ENCODE measurements around the gene FBXO3.

FBXO3 gene

DNA sequence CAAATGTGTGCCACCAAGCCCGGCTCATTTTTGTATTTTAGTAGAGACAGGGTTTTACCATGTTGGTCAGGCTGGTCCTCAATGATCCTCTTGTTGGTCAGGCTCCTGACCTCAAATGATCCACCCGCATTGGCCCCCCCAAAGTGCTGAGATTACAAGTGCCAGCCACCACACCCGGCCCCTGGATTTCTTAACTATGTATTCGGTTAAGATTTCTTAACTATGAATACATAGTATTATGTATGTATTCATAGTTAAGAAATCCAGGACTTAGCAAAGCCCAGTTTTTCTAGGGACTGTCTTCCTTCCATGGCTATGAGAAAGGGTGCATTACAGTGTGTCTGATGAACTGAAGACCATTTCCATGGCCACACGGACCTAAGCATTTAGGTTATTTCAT is 75.4 kb downstream of the FBXO3 start:
- Histone ChIP-seq H4K20me1 (peaks cover 0 to 15% (median 0%) of the 10 kb centered on the region in 11 experiments; a peak in 2 of 22 replicates), H3K4me2 (peak overlapping the region in 6 of 11 experiments; percentile 76 to 95 (median 87); a peak in 8 of 22 replicates), H3K4me1 (peaks cover 36 to 67% (median 54%) of the 10 kb centered on the region in 10 experiments), H3K27ac (no peak overlapping the region), H3K27me3 (no peaks in the 10 kb centered on the region), H3K9ac (no peak overlapping the region), H3K4me3 (no peak overlapping the region), H3K36me3 (no peaks in the 10 kb centered on the region), H3K9me3 (replicated peaks in 1 of 11) (no peaks in the 10 kb centered on the region)
- TF ChIP-seq Cebpa-rat (IDR thresholded peaks at IDR 0.05) = no peak

DNA sequence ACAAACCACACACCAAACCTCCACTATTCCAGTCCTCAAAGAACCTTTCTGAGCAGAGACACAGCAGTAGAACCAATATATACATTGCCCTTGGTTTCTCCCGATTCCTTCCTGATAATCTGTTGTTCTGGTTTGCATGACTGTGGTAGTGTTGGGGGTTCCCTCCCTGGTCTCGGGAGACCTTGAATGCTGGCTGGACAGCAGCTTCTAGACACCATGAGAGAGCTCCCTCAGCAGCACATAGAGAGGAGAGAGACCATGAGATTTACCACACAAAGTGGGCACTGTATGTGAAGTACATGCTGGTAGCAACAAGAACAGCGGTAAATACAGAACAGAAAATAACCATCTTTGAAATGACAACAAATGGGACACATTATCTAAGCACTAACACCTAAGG is 76.3 kb downstream of the FBXO3 start:
- Histone ChIP-seq H3K4me2 (no peak overlapping the region), H4K20me1 (peaks cover 0 to 13% (median 0%) of the 10 kb centered on the region in 11 experiments; a peak in 2 of 22 replicates), H3K4me3 (no peak overlapping the region), H3K27ac (no peak overlapping the region), H3K27me3 (no peaks in the 10 kb centered on the region), H3K9ac (no peak overlapping the region), H3K4me1 (peaks cover 36 to 65% (median 52%) of the 10 kb centered on the region in 10 experiments), H3K9me3 (replicated peaks in 1 of 11) (no peaks in the 10 kb centered on the region), H3K36me3 (no peaks in the 10 kb centered on the region)
- no peak for TF ChIP-seq Cebpa-rat (IDR thresholded peaks at IDR 0.05)

DNA sequence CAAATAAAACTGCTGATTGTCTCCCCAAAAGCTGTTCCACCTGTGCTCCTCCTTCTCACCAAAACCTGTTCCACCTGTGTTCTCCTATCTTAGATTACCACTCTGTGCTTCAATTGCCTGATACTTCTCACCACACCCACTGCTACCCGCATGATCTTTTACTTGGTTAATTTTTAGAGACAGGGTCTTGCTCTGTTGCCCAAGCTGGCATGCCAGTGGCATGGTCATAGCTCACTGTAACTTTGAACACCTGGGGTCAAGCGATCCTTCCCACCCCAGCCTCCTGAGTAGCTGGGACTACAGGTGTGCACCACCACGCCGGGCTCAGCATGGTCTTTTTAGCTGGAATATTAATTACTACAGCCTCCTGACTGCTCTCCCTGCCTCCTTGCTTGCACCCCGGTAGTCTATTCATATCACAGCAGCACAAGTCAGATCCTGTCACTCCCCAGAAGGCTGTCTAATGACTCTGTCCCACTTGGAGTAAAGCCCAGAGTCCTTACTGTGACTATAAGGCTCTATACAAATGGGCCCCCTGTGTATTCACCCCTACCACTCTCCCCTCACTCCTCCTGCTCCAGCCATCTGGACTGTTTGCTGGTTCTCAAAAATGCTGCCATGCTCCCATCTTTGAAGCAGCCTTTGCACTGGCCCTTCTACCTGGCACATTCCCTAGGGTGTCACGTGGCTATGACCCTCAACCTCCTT is 77.2 kb downstream of the FBXO3 start:
- Histone ChIP-seq H3K36me3 (no peaks in the 10 kb centered on the region), H3K4me1 (peaks cover 35 to 67% (median 51%) of the 10 kb centered on the region in 10 experiments), H3K9ac (no peak overlapping the region), H3K27me3 (no peaks in the 10 kb centered on the region), H3K9me3 (replicated peaks in 1 of 11) (no peaks in the 10 kb centered on the region), H3K4me3 (no peak overlapping the region), H4K20me1 (peaks cover 0 to 7% (median 0%) of the 10 kb centered on the region in 11 experiments; a peak in 2 of 22 replicates), H3K27ac (no peak overlapping the region), H3K4me2 (peak overlapping the region in 5 of 11 experiments; percentile 62 to 82 (median 79); a peak in 8 of 22 replicates)
- TF ChIP-seq Cebpa-rat (IDR thresholded peaks at IDR 0.05) = no peak

DNA sequence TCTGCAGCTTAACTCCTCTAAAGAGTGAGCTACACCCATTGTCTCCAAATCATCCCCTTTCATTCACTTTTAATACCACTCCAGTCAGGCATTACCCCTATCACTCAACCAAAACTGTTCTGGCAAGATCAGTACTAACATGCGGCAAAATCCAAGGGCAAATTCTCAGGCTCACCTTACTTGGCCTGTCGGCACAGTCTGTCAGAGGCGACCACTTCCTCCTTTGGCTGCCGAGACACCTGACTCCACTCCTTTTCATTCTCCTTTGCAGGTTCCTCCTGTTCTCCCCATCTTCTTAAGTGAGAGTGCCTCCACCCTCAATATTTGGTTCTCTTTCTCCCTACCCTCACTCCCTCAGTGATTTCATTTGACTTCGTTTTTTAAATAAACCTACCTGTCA is 77.9 kb downstream of the FBXO3 start:
- no peaks in the 10 kb centered on the region for H3K36me3 ChIP-seq
- no peaks in the 10 kb centered on the region for H3K9me3 ChIP-seq (replicated peaks in 1 of 11)
- no peaks in the 10 kb centered on the region for H3K27me3 ChIP-seq
- no peak overlapping the region for H3K4me3 ChIP-seq
- H4K20me1 ChIP-seq = peaks cover 0 to under 1% (median 0%) of the 10 kb centered on the region in 11 experiments; a peak in 1 of 22 replicates
- H3K4me1 ChIP-seq = peaks cover 28 to 67% (median 48%) of the 10 kb centered on the region in 10 experiments
- H3K4me2 ChIP-seq = peak overlapping the region; percentile 4 to 82 (median 62); a peak in 14 of 22 replicates
- peak overlapping the region in 4 of 11 experiments; percentile 0 to 51 (median 26); a peak in 3 of 22 replicates for H3K27ac ChIP-seq
- TF ChIP-seq Cebpa-rat (IDR thresholded peaks at IDR 0.05) = no peak
- no peak overlapping the region for H3K9ac ChIP-seq

DNA sequence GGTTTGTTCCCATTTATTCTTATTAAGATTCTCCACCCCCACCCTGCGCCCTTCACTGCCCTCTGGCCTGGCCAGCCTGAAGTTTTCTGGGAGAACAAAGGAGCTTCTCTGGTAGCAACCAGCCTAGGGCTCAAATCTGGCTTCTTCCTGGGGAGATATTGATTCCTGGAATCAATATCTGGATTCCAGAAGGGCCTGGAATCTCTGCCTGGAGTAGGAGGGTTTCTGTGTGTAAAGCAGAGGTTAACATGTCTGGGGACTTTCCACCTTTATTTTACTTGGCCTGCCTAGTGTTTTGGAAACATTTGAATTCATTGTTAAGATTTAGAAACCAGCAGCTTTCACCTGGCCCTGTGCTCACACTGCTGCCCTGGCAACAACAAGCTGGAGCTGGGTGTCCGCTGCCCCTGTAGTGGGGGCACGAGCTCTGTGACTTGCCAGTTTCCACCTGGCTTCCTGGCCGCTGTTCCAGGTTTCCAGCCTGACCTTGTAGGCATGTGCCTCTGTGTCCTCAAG is 79.2 kb downstream of the FBXO3 start:
- Histone ChIP-seq H3K4me3 (no peak overlapping the region), H3K9ac (peak overlapping the region in 6 of 11 experiments; percentile 5 to 38 (median 27); a peak in 7 of 22 replicates), H3K4me2 (peak overlapping the region; percentile 4 to 82 (median 62); a peak in 20 of 22 replicates), H3K27ac (peak overlapping the region in 8 of 11 experiments; percentile 21 to 69 (median 56); a peak in 15 of 22 replicates), H4K20me1 (no peaks in the 10 kb centered on the region), H3K9me3 (replicated peaks in 1 of 11) (no peaks in the 10 kb centered on the region), H3K4me1 (peaks cover 21 to 73% (median 54%) of the 10 kb centered on the region in 10 experiments), H3K36me3 (no peaks in the 10 kb centered on the region), H3K27me3 (no peaks in the 10 kb centered on the region)
- TF ChIP-seq Cebpa-rat (IDR thresholded peaks at IDR 0.05) = no peak

DNA sequence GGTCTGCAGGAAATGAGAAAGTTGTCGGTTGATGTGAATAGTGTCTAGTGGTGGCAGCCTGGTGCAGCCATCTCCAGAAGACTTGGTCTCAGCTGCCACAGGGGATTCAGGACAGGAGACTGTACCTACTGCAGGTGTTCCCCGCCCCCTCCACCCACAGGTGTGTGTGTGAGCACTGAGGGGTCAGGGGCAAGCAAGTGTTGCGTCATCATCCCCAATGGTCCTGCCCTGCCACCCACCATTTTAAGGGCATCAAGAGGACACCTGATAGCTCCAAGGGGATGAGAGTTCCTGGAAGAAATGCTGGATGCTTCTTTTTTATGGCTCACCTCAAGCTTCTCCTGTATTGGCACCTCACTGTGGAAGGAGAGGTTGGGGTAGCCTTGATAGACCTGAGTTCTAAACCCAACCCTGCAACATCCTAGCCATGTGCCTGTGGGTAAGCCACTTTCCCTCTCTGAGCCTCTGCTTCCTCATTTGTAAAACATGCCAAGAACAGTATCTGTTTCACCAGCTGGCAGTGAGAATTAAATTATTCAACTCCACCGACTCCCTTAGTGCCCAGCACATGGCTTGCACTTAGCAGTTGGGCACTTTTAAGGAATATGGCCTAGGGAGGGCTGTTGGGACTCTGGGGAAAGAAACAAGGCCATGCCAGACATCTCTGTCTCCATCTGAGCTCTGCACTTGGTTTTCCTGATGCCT is 79.8 kb downstream of the FBXO3 start:
- no peak overlapping the region for H3K4me3 ChIP-seq
- H3K4me2 ChIP-seq = peak overlapping the region in 10 of 11 experiments; percentile 56 to 82 (median 62); a peak in 17 of 22 replicates
- peak in 4 of 11 experiments; percentile 26 to 82 (median 50); a peak in 6 of 22 replicates for TF ChIP-seq Cebpa-rat (IDR thresholded peaks at IDR 0.05)
- H3K4me1 ChIP-seq = peaks cover 15 to 73% (median 50%) of the 10 kb centered on the region in 10 experiments
- H4K20me1 ChIP-seq = no peaks in the 10 kb centered on the region
- H3K36me3 ChIP-seq = no peaks in the 10 kb centered on the region
- no peaks in the 10 kb centered on the region for H3K27me3 ChIP-seq
- H3K9ac ChIP-seq = no peak overlapping the region
- H3K27ac ChIP-seq = peak overlapping the region in 7 of 11 experiments; percentile 38 to 69 (median 59); a peak in 10 of 22 replicates
- H3K9me3 ChIP-seq (replicated peaks in 1 of 11) = no peaks in the 10 kb centered on the region

DNA sequence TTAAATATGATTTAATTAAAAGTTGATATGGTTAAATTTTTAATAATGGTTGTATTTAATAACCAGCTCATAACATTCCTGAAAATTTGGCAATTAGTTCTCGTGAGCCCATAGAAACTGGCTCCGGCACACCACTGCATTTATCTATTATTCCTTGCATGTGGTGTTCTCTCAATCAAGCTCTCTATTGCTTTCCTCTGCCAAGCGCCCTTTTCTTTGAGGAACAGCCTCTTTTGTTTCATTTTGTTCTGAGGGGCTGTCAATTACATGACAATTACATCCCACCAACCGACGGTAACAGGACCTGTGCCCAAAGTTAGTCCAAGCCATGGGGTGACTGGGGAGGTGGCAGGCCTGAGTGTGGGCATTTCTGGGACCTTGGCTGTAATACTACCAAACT is 81.8 kb downstream of the FBXO3 start:
- Histone ChIP-seq H3K4me2 (peak overlapping the region in 3 of 11 experiments; percentile 69 to 81 (median 69); a peak in 5 of 22 replicates), H3K9ac (no peak overlapping the region), H3K4me1 (peaks cover 13 to 82% (median 48%) of the 10 kb centered on the region in 10 experiments; a peak in 18 of 20 replicates), H3K27ac (peak overlapping the region in 2 of 11 experiments; percentile 57 to 77; a peak in 3 of 22 replicates), H3K36me3 (no peaks in the 10 kb centered on the region), H4K20me1 (no peaks in the 10 kb centered on the region), H3K9me3 (replicated peaks in 1 of 11) (peaks cover 0 to 2% (median 0%) of the 10 kb centered on the region in 11 experiments; a peak in 2 of 22 replicates), H3K27me3 (no peaks in the 10 kb centered on the region), H3K4me3 (no peak overlapping the region)
- TF ChIP-seq Cebpa-rat (IDR thresholded peaks at IDR 0.05) = no peak

DNA sequence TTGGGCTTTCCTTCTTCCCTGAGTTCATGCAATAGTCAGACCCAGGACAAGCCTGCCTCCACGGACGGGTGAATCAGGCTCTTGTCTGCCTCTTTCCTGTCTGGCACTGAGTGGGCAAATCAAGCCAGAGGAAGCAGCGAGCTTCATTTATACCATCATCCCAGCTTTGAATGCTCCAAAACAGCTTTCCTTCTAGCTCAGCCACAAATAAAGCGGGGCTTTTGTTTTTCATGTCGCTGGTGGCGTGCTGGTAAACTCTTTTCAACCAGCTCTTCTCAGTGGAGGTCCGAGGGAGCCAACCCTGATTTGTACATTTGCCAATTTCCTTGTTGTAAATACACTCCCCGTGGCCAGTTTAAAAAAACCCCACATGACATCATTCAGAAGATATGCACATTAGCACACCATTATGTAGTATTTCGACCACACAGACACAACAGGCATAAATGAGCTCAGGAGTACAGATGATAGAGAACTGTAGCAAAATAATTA is 82.3 kb downstream of the FBXO3 start:
- Histone ChIP-seq H3K4me2 (peak overlapping the region in 6 of 11 experiments; percentile 9 to 81 (median 66); a peak in 11 of 22 replicates), H3K27me3 (no peaks in the 10 kb centered on the region), H3K9ac (peak overlapping the region in 2 of 11 experiments; percentile 34 to 54; a peak in 3 of 22 replicates), H3K36me3 (no peaks in the 10 kb centered on the region), H3K4me3 (no peak overlapping the region), H3K9me3 (replicated peaks in 1 of 11) (peaks cover 0 to 6% (median 0%) of the 10 kb centered on the region in 11 experiments; a peak in 3 of 22 replicates), H3K27ac (peak overlapping the region in 4 of 11 experiments; percentile 14 to 77 (median 39); a peak in 6 of 22 replicates), H4K20me1 (no peaks in the 10 kb centered on the region), H3K4me1 (peaks cover 13 to 82% (median 48%) of the 10 kb centered on the region in 10 experiments; a peak in 18 of 20 replicates)
- TF ChIP-seq Cebpa-rat (IDR thresholded peaks at IDR 0.05) = no peak

All from BLaER1 treated with 17β-estradiol and CSF1 and Interleukin-3, amounts not matched to agents 10 nM and 100 nM (cell line).